NT2/D1 (cell line): ENCODE data around the gene GP9.

Experiments used
- SUZ12 ChIP-seq: IDR thresholded peaks from 2 replicates; pipeline ENCODE4 v1.6.1; 2011; ENCODE audit not compliant: insufficient read length, insufficient read depth; ENCODE audit errors: extremely low read depth
- YY1 ChIP-seq: IDR thresholded peaks from 2 replicates; pipeline ENCODE4 v1.6.1; 2011; ENCODE audit not compliant: insufficient read length, insufficient read depth
- ZNF274 ChIP-seq: IDR thresholded peaks from 2 replicates; pipeline ENCODE4 v1.6.1; 2011; ENCODE audit warnings: mild to moderate bottlenecking, low read depth, low read length

DNA sequence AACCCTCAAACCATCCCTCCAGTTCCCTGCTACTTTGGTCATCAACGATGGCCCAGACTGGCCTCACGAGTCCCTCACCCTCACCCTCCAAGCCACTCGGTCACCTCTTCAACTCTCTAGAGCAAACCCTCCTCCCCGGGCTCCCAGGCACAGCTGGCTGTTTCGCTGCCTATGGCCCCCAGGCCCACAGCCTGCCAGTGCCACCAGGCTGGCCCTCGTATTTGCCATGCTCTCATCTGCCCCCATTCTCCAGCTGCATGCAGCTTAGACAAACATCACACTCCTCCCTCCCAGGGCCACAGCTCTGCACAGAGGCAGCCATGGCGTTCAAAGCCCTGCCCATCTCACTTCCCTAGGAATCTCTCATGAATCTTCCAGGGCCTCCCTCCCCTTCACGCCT, 47.2 kb downstream of the GP9 start:
- TF ChIP-seq ZNF274 (no peak), YY1 (no peak), SUZ12 (no peak)
